HepG2 (cell line): ENCODE measurements around the gene DSCAM. TPM values are rescaled to one million over a fixed set of nuclear protein-coding genes. Genes with fewer than 3 reads are reported as not detected.

Experiments used
- ATAC-seq: fragments of 200-7000 bp; cut with Tn5 transposase; 3 replicates; pipeline ENCODE4 v1.9.1; 2020; ENCODE audit warnings: mild to moderate bottlenecking, moderate library complexity
- BruUV-seq: library from RNA; stranded (reverse); fragments of 400-500 nt; replicated peaks from 2 replicates; lab custom pipeline; 2021; lab: Mats Ljungman, UMichigan
- CTCF ChIA-PET: fragments of 300-600 bp; formaldehyde crosslinking; extraction: SDS; loops from one replicate; lab custom pipeline; 2021; ENCODE audit warnings: low total read pairs, inconsistent platforms, low intra/inter-chr PET ratio; lab: Yijun Ruan, JAX
- POLR2A ChIA-PET: fragments of 350-600 bp; sonication (Branson Sonifier 250); formaldehyde crosslinking; loops from one replicate; lab custom pipeline; 2020; ENCODE audit warnings: antibody characterized with exemption, inconsistent platforms; lab: Yijun Ruan, JAX
- DNase-seq: peaks from one replicate; pipeline ENCODE4 v3.0.0-alpha.2; 2015; ENCODE audit warnings: low spot score
- FAIRE-seq: peaks from 3 replicates; lab custom pipeline; 2011; peaks lifted over from hg19 to GRCh38; lab: Jason Lieb, UNC
- H2AFZ ChIP-seq: one replicate; pipeline ENCODE4 v1.6.1; 2011; ENCODE audit warnings: low read length, inconsistent platforms
- H3K27ac ChIP-seq: fragments of 300-600 bp; 3 replicates; pipeline ENCODE4 v1.8.0; 2011; ENCODE audit warnings: mixed run types, mild to moderate bottlenecking, mixed read lengths, low read length, inconsistent platforms; ENCODE audit not compliant: insufficient read depth; ENCODE audit errors: extremely low read length
- H3K27me3 ChIP-seq, 2 experiments: fragments of 200-600 bp in 1 of 2; 2 replicates in 1 of 2; 3 replicates in 1 of 2; pipeline versions ENCODE4 v1.6.0 to v1.8.0; 2011; ENCODE audit warnings: low read length in 2 of 2, mild to moderate bottlenecking in 2 of 2, moderate library complexity in 2 of 2, inconsistent platforms in 1 of 2; ENCODE audit not compliant: insufficient read depth in 2 of 2, control insufficient read depth in 1 of 2
- H3K36me3 ChIP-seq, 2 experiments: fragments of 200-600 bp in 1 of 2; replicated peaks in 1 of 2; 2 replicates in 1 of 2; 3 replicates in 1 of 2; pipeline versions ENCODE4 v1.5.1 to v1.8.0; 2011; ENCODE audit warnings: low read length in 2 of 2, inconsistent platforms in 1 of 2; ENCODE audit not compliant: insufficient read depth in 2 of 2, control insufficient read depth in 1 of 2
- H3K4me1 ChIP-seq: 2 replicates; pipeline ENCODE4 v1.5.1; 2012; ENCODE audit warnings: low read length, inconsistent platforms; ENCODE audit not compliant: insufficient read depth
- H3K4me2 ChIP-seq: 2 replicates; pipeline ENCODE4 v1.6.0; 2011; ENCODE audit warnings: low read depth, low read length, inconsistent platforms
- H3K4me3 ChIP-seq, 3 experiments: fragments of 200-600 bp in 1 of 3; sonication (generic), shearing (Covaris generic) in 1 of 3; replicated peaks in 1 of 3; 2 replicates each; pipeline ENCODE4 v1.5.1; 2011 to 2016; ENCODE audit warnings: low read length in 3 of 3, inconsistent platforms in 2 of 3, low read depth in 2 of 3, mild to moderate bottlenecking in 2 of 3, control low read depth in 1 of 3, mixed read lengths in 1 of 3; ENCODE audit not compliant: insufficient read depth in 1 of 3
- H3K79me2 ChIP-seq: one replicate; pipeline ENCODE4 v1.6.1; 2011; ENCODE audit warnings: low read length, inconsistent platforms; ENCODE audit not compliant: insufficient read depth
- H3K9ac ChIP-seq: 2 replicates; pipeline ENCODE4 v1.6.0; 2011; ENCODE audit warnings: mild to moderate bottlenecking, low read depth, low read length, inconsistent platforms; ENCODE audit not compliant: insufficient read depth
- H3K9me3 ChIP-seq: 2 replicates; pipeline ENCODE4 v1.5.1; 2012; ENCODE audit warnings: mild to moderate bottlenecking, low read length
- H4K20me1 ChIP-seq: 2 replicates; pipeline ENCODE4 v1.6.0; 2011; ENCODE audit warnings: inconsistent platforms, mild to moderate bottlenecking, low read length, moderate library complexity; ENCODE audit not compliant: insufficient read depth
- ARNT2 ChIP-seq: sonication (generic); formaldehyde crosslinking; IDR thresholded peaks from 2 replicates; pipeline ENCODE4 v1.8.0; 2022; ENCODE audit warnings: mild to moderate bottlenecking, low read depth, missing genetic modification reagents, moderate library complexity
- PAF1 ChIP-seq: IDR thresholded peaks from 2 replicates; pipeline ENCODE4 v1.6.1; 2016; ENCODE audit warnings: missing genetic modification reagents, missing compliant biosample characterization
- WGBS: methylation state at CpG from one replicate; pipeline ENCODE4 v1.1.6; 2017; ENCODE audit warnings: low lambda C conversion rate; 5-methylcytosine and 5-hydroxymethylcytosine counted together
- in situ Hi-C: cut with HindIII; loops from 2 replicates; pipeline ENCODE4 v1.10.0; 2017; ENCODE audit warnings: low pct_unique_long_range_greater_than_20kb; ENCODE audit not compliant: extremely low pct_ligation_motif_present
- intact Hi-C: fragments of 100-400 bp; cut with micrococcal nuclease; formaldehyde crosslinking; loops from one replicate; pipeline ENCODE4 v1.10.0; 2022; ENCODE audit not compliant: unreplicated experiment
- polyA plus RNA-seq, 8 experiments: library from polyadenylated mRNA; depleted of rRNA in 3 of 8; stranded (reverse) in 7 of 8; unstranded in 1 of 8; fragments of >200 nt; fragmentation: Illumina TruSeq in 4 of 8; extraction: Trizol in 4 of 8; gene quantifications; 2 replicates each; pipeline versions ENCODE4 v1.2.1 to v1.2.3, GENCODE V29; 2011 to 2016; ENCODE audit warnings: low read depth in 4 of 8, missing spikeins in 1 of 8, mixed read lengths in 1 of 8; ENCODE audit not compliant: insufficient read depth in 1 of 8
- total RNA-seq, 5 experiments: library from RNA; depleted of rRNA; stranded (reverse); fragments of >200 nt; fragmentation: Illumina TruSeq; extraction: Trizol; gene quantifications; 2 replicates each; pipeline ENCODE4 v1.2.3, GENCODE V29; 2016; ENCODE audit warnings: low read depth in 1 of 5
- TF ChIP-seq, protein P1 (sequence below): IDR thresholded peaks from 2 replicates; pipeline ENCODE4 v1.6.1; 2016; ENCODE audit warnings: low read depth, missing genetic modification reagents, missing compliant biosample characterization
- TF ChIP-seq, protein P2 (sequence below): IDR thresholded peaks from 2 replicates; pipeline ENCODE4 v1.6.1; 2012; ENCODE audit warnings: low read length, improper control_type of control experiment

Gene DSCAM
- total and polyA plus RNA-seq, 2 of the 13 experiments (the other 11 are each of a cell fraction or from before 2014, with no cell fraction given) = not detected

DNA sequence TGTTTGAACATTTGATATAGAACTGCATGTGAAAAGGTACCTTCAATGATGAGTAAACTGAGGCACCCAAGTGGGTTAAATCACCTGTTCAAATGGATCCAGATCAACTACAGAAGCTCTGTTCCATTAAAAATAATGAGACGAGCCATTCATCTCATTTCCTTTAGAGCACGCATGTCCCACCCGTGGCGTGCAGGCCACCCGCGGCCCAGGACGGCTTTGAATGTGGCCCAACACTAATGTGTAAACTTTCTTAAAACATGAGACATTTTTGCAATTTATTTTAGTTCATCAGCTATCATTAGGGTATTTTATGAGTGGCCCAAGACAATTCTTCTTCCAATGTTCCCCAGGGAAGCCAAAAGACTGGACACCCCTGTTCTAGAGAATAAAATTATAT, 381.6 kb downstream of the DSCAM start:
- CTCF ChIA-PET = no interaction called here
- Histone ChIP-seq H3K36me3 (no peaks in the 10 kb centered on the region), H2AFZ (no peak overlapping the region), H3K9me3 (peaks cover 75% of the 10 kb centered on the region), H3K4me1 (no peaks in the 10 kb centered on the region), H3K4me3 (no peak overlapping the region), H4K20me1 (no peaks in the 10 kb centered on the region), H3K79me2 (no peaks in the 10 kb centered on the region), H3K4me2 (no peak overlapping the region), H3K27me3 (no peaks in the 10 kb centered on the region), H3K27ac (no peak overlapping the region), H3K9ac (no peak overlapping the region)
- TF ChIP-seq, protein P1, sequence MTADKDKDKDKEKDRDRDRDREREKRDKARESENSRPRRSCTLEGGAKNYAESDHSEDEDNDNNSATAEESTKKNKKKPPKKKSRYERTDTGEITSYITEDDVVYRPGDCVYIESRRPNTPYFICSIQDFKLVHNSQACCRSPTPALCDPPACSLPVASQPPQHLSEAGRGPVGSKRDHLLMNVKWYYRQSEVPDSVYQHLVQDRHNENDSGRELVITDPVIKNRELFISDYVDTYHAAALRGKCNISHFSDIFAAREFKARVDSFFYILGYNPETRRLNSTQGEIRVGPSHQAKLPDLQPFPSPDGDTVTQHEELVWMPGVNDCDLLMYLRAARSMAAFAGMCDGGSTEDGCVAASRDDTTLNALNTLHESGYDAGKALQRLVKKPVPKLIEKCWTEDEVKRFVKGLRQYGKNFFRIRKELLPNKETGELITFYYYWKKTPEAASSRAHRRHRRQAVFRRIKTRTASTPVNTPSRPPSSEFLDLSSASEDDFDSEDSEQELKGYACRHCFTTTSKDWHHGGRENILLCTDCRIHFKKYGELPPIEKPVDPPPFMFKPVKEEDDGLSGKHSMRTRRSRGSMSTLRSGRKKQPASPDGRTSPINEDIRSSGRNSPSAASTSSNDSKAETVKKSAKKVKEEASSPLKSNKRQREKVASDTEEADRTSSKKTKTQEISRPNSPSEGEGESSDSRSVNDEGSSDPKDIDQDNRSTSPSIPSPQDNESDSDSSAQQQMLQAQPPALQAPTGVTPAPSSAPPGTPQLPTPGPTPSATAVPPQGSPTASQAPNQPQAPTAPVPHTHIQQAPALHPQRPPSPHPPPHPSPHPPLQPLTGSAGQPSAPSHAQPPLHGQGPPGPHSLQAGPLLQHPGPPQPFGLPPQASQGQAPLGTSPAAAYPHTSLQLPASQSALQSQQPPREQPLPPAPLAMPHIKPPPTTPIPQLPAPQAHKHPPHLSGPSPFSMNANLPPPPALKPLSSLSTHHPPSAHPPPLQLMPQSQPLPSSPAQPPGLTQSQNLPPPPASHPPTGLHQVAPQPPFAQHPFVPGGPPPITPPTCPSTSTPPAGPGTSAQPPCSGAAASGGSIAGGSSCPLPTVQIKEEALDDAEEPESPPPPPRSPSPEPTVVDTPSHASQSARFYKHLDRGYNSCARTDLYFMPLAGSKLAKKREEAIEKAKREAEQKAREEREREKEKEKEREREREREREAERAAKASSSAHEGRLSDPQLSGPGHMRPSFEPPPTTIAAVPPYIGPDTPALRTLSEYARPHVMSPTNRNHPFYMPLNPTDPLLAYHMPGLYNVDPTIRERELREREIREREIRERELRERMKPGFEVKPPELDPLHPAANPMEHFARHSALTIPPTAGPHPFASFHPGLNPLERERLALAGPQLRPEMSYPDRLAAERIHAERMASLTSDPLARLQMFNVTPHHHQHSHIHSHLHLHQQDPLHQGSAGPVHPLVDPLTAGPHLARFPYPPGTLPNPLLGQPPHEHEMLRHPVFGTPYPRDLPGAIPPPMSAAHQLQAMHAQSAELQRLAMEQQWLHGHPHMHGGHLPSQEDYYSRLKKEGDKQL = no peak
- no peak for TF ChIP-seq ARNT2 (CRISPR knock-in tag)
- TF ChIP-seq PAF1 (CRISPR knock-in tag) = no peak
- TF ChIP-seq, protein P2, sequence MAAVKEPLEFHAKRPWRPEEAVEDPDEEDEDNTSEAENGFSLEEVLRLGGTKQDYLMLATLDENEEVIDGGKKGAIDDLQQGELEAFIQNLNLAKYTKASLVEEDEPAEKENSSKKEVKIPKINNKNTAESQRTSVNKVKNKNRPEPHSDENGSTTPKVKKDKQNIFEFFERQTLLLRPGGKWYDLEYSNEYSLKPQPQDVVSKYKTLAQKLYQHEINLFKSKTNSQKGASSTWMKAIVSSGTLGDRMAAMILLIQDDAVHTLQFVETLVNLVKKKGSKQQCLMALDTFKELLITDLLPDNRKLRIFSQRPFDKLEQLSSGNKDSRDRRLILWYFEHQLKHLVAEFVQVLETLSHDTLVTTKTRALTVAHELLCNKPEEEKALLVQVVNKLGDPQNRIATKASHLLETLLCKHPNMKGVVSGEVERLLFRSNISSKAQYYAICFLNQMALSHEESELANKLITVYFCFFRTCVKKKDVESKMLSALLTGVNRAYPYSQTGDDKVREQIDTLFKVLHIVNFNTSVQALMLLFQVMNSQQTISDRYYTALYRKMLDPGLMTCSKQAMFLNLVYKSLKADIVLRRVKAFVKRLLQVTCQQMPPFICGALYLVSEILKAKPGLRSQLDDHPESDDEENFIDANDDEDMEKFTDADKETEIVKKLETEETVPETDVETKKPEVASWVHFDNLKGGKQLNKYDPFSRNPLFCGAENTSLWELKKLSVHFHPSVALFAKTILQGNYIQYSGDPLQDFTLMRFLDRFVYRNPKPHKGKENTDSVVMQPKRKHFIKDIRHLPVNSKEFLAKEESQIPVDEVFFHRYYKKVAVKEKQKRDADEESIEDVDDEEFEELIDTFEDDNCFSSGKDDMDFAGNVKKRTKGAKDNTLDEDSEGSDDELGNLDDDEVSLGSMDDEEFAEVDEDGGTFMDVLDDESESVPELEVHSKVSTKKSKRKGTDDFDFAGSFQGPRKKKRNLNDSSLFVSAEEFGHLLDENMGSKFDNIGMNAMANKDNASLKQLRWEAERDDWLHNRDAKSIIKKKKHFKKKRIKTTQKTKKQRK = no peak
- DNase-seq (no peak), ATAC-seq (no peak), FAIRE-seq (no peak)
- intact Hi-C loops (no loop called here), in situ Hi-C loops (loop anchor here (25.0 kb wide), 1 partner anchor 597 kb away; no protein-coding TSS in a partner anchor)
- POLR2A ChIA-PET = no interaction called here
- BruUV-seq = no TSS peak
- 81% methylated on average over 7 of the region's 7 CpGs for WGBS
